ENCODE measurements around the gene LRRC46. TPM values are rescaled to one million over a fixed set of nuclear protein-coding genes. Genes with fewer than 3 reads are reported as not detected.
A peak's percentile ranks its signal among the peaks of the same experiment; 100 is the strongest.

LRRC46 gene
- total RNA-seq, 1 donor from 2014 or later, result 1.7 TPM

- Mint-ChIP-seq H3K9me3 (ENCODE audit: low read depth) (no peaks in the 10 kb centered on the region), H3K27ac (no peak overlapping the region), H3K4me3 (ENCODE audit: low read depth) (no peak overlapping the region), H3K4me1 (ENCODE audit: low read depth) (peaks cover 12% of the 10 kb centered on the region), H3K36me3 (ENCODE audit: insufficient read depth) (no peaks in the 10 kb centered on the region), H3K27me3 (peaks cover 60% of the 10 kb centered on the region)
- no peak for TF ChIP-seq CTCF (IDR thresholded peaks at IDR 0.05; ENCODE audit: unreplicated experiment)
- no peak for DNase-seq (ENCODE audit: low spot score, unreplicated experiment)
Measured at GRCh38 chr17:47846716-47847340, 15.4 kb downstream of the LRRC46 start.

- peak; percentile 56 for TF ChIP-seq CTCF (IDR thresholded peaks at IDR 0.05; ENCODE audit: unreplicated experiment)
- Mint-ChIP-seq H3K27me3 (peaks cover 68% of the 10 kb centered on the region), H3K36me3 (ENCODE audit: insufficient read depth) (no peaks in the 10 kb centered on the region), H3K4me1 (ENCODE audit: low read depth) (peaks cover 17% of the 10 kb centered on the region), H3K4me3 (ENCODE audit: low read depth) (peak overlapping the region; percentile 29), H3K27ac (no peak overlapping the region), H3K9me3 (ENCODE audit: low read depth) (no peaks in the 10 kb centered on the region)
- peak; percentile 35 for DNase-seq (ENCODE audit: low spot score, unreplicated experiment)
Measured at GRCh38 chr17:47847341-47848197, 16.1 kb downstream of the LRRC46 start.

- Mint-ChIP-seq H3K27me3 (peaks cover 74% of the 10 kb centered on the region), H3K27ac (no peak overlapping the region), H3K4me3 (ENCODE audit: low read depth) (peak overlapping the region; percentile 29), H3K4me1 (ENCODE audit: low read depth) (peaks cover 13% of the 10 kb centered on the region), H3K36me3 (ENCODE audit: insufficient read depth) (no peaks in the 10 kb centered on the region), H3K9me3 (ENCODE audit: low read depth) (no peaks in the 10 kb centered on the region)
- TF ChIP-seq CTCF (IDR thresholded peaks at IDR 0.05; ENCODE audit: unreplicated experiment), result no peak
- DNase-seq (ENCODE audit: low spot score, unreplicated experiment), result no peak
Measured at GRCh38 chr17:47848198-47848513, 16.7 kb downstream of the LRRC46 start.

GRCh38 chr17:47850373-47850691 is 18.9 kb downstream of the LRRC46 start:
- peaks cover 88% of the 10 kb centered on the region for H3K27me3 Mint-ChIP-seq
- TF ChIP-seq CTCF (IDR thresholded peaks at IDR 0.05; ENCODE audit: unreplicated experiment), result no peak
- no peak overlapping the region for H3K27ac Mint-ChIP-seq
- no peak for DNase-seq (ENCODE audit: low spot score, unreplicated experiment)
- H3K4me1 Mint-ChIP-seq (ENCODE audit: low read depth), result peaks cover 12% of the 10 kb centered on the region
- peak overlapping the region; percentile 64 for H3K4me3 Mint-ChIP-seq (ENCODE audit: low read depth)
- no peaks in the 10 kb centered on the region for H3K36me3 Mint-ChIP-seq (ENCODE audit: insufficient read depth)
- H3K9me3 Mint-ChIP-seq (ENCODE audit: low read depth), result no peaks in the 10 kb centered on the region

- TF ChIP-seq CTCF (IDR thresholded peaks at IDR 0.05; ENCODE audit: unreplicated experiment), result peak; percentile 37
- Mint-ChIP-seq H3K9me3 (ENCODE audit: low read depth) (no peaks in the 10 kb centered on the region), H3K27ac (no peak within 1 kb of the TSS), H3K4me3 (ENCODE audit: low read depth) (peak within 1 kb of the TSS; percentile 64), H3K4me1 (ENCODE audit: low read depth) (peaks cover 12% of the 10 kb centered on the region), H3K27me3 (peaks cover 89% of the 10 kb centered on the region), H3K36me3 (ENCODE audit: insufficient read depth) (no peaks in the 10 kb centered on the region)
- DNase-seq (ENCODE audit: low spot score, unreplicated experiment), result peak; percentile 76
Measured at GRCh38 chr17:47850692-47851573, 19.5 kb downstream of the LRRC46 start, which contains the start of gene SP6. Gene SP6 (minus strand): TSS chr17:47851163. CDS start chr17:47848429, 2,734 bp downstream.

Measured in progenitor cell of endocrine pancreas (in vitro differentiated cells).